ENCODE data around the gene LSAMP. TPM values are rescaled to one million over a fixed set of nuclear protein-coding genes. Genes with fewer than 3 reads are reported as not detected.

LSAMP gene
- total and polyA plus RNA-seq, 2 experiments from 2014 or later = 2.0 to 2.9 TPM

- ATAC-seq (no peak), DNase-seq (ENCODE audit: low spot score) (no peak)
- peaks cover 11% of the 10 kb centered on the region for H3K9me2 ChIP-seq (ENCODE audit: insufficient read depth)
- H3K27me3 Mint-ChIP-seq (ENCODE audit: insufficient read depth, low read depth, poor library complexity) = no peaks in the 10 kb centered on the region
- no peak overlapping the region for H3K4me2 ChIP-seq
- no peaks in the 10 kb centered on the region for H3K27me3 ChIP-seq (ENCODE audit: insufficient read depth)
- H3K36me3 ChIP-seq (ENCODE audit: insufficient read depth) = no peaks in the 10 kb centered on the region
- peaks cover 3% of the 10 kb centered on the region; the same call in 2 of the 3 replicates for H3K4me1 Mint-ChIP-seq
- no peaks in the 10 kb centered on the region for H4K20me1 ChIP-seq (replicated peaks; ENCODE audit: insufficient read depth)
- no peak overlapping the region for H3K27ac ChIP-seq (ENCODE audit: low read depth)
- H3F3A ChIP-seq (replicated peaks; ENCODE audit: low read depth) = no peaks in the 10 kb centered on the region
- H3K9me3 Mint-ChIP-seq = no peaks in the 10 kb centered on the region; the same call in 2 of the 3 replicates
- TF ChIP-seq CREB1 (CRISPR knock-in tag; IDR thresholded peaks at IDR 0.05; ENCODE audit: low read depth) (no peak), NANOG (IDR thresholded peaks at IDR 0.05; ENCODE audit: borderline replicate concordance) (no peak), CTCF (conservative IDR thresholded peaks at IDR 0.05; ENCODE audit: low read depth in 2 of 2) (no peak), EZH2phosphoT487 (IDR thresholded peaks at IDR 0.05; ENCODE audit: unreplicated experiment) (no peak), POLR2AphosphoS5 (IDR thresholded peaks at IDR 0.05; ENCODE audit: low read depth) (no peak), EZH2 (IDR thresholded peaks at IDR 0.05; ENCODE audit: low read depth, unreplicated experiment) (no peak), JUNB (IDR thresholded peaks at IDR 0.05; ENCODE audit: unreplicated experiment) (no peak), ZNF331 (CRISPR knock-in tag; IDR thresholded peaks at IDR 0.05; ENCODE audit: low read depth) (no peak), STAT1 (IDR thresholded peaks at IDR 0.05; ENCODE audit: unreplicated experiment) (no peak), ZNF114 (CRISPR knock-in tag; IDR thresholded peaks at IDR 0.05) (no peak)
- TF ChIP-seq, protein P1, sequence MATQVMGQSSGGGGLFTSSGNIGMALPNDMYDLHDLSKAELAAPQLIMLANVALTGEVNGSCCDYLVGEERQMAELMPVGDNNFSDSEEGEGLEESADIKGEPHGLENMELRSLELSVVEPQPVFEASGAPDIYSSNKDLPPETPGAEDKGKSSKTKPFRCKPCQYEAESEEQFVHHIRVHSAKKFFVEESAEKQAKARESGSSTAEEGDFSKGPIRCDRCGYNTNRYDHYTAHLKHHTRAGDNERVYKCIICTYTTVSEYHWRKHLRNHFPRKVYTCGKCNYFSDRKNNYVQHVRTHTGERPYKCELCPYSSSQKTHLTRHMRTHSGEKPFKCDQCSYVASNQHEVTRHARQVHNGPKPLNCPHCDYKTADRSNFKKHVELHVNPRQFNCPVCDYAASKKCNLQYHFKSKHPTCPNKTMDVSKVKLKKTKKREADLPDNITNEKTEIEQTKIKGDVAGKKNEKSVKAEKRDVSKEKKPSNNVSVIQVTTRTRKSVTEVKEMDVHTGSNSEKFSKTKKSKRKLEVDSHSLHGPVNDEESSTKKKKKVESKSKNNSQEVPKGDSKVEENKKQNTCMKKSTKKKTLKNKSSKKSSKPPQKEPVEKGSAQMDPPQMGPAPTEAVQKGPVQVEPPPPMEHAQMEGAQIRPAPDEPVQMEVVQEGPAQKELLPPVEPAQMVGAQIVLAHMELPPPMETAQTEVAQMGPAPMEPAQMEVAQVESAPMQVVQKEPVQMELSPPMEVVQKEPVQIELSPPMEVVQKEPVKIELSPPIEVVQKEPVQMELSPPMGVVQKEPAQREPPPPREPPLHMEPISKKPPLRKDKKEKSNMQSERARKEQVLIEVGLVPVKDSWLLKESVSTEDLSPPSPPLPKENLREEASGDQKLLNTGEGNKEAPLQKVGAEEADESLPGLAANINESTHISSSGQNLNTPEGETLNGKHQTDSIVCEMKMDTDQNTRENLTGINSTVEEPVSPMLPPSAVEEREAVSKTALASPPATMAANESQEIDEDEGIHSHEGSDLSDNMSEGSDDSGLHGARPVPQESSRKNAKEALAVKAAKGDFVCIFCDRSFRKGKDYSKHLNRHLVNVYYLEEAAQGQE (IDR thresholded peaks at IDR 0.05; ENCODE audit: unreplicated experiment) = no peak
- TF ChIP-seq, protein P2, sequence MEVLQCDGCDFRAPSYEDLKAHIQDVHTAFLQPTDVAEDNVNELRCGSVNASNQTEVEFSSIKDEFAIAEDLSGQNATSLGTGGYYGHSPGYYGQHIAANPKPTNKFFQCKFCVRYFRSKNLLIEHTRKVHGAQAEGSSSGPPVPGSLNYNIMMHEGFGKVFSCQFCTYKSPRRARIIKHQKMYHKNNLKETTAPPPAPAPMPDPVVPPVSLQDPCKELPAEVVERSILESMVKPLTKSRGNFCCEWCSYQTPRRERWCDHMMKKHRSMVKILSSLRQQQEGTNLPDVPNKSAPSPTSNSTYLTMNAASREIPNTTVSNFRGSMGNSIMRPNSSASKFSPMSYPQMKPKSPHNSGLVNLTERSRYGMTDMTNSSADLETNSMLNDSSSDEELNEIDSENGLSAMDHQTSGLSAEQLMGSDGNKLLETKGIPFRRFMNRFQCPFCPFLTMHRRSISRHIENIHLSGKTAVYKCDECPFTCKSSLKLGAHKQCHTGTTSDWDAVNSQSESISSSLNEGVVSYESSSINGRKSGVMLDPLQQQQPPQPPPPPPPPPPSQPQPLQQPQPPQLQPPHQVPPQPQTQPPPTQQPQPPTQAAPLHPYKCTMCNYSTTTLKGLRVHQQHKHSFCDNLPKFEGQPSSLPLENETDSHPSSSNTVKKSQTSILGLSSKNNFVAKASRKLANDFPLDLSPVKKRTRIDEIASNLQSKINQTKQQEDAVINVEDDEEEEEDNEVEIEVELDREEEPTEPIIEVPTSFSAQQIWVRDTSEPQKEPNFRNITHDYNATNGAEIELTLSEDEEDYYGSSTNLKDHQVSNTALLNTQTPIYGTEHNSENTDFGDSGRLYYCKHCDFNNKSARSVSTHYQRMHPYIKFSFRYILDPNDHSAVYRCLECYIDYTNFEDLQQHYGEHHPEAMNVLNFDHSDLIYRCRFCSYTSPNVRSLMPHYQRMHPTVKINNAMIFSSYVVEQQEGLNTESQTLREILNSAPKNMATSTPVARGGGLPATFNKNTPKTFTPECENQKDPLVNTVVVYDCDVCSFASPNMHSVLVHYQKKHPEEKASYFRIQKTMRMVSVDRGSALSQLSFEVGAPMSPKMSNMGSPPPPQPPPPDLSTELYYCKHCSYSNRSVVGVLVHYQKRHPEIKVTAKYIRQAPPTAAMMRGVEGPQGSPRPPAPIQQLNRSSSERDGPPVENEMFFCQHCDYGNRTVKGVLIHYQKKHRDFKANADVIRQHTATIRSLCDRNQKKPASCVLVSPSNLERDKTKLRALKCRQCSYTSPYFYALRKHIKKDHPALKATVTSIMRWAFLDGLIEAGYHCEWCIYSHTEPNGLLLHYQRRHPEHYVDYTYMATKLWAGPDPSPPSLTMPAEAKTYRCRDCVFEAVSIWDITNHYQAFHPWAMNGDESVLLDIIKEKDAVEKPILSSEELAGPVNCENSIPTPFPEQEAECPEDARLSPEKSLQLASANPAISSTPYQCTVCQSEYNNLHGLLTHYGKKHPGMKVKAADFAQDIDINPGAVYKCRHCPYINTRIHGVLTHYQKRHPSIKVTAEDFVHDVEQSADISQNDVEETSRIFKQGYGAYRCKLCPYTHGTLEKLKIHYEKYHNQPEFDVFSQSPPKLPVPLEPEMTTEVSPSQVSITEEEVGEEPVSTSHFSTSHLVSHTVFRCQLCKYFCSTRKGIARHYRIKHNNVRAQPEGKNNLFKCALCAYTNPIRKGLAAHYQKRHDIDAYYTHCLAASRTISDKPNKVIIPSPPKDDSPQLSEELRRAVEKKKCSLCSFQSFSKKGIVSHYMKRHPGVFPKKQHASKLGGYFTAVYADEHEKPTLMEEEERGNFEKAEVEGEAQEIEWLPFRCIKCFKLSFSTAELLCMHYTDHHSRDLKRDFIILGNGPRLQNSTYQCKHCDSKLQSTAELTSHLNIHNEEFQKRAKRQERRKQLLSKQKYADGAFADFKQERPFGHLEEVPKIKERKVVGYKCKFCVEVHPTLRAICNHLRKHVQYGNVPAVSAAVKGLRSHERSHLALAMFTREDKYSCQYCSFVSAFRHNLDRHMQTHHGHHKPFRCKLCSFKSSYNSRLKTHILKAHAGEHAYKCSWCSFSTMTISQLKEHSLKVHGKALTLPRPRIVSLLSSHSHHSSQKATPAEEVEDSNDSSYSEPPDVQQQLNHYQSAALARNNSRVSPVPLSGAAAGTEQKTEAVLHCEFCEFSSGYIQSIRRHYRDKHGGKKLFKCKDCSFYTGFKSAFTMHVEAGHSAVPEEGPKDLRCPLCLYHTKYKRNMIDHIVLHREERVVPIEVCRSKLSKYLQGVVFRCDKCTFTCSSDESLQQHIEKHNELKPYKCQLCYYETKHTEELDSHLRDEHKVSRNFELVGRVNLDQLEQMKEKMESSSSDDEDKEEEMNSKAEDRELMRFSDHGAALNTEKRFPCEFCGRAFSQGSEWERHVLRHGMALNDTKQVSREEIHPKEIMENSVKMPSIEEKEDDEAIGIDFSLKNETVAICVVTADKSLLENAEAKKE (CRISPR knock-in tag; IDR thresholded peaks at IDR 0.05) = no peak
- TF ChIP-seq, protein P3, sequence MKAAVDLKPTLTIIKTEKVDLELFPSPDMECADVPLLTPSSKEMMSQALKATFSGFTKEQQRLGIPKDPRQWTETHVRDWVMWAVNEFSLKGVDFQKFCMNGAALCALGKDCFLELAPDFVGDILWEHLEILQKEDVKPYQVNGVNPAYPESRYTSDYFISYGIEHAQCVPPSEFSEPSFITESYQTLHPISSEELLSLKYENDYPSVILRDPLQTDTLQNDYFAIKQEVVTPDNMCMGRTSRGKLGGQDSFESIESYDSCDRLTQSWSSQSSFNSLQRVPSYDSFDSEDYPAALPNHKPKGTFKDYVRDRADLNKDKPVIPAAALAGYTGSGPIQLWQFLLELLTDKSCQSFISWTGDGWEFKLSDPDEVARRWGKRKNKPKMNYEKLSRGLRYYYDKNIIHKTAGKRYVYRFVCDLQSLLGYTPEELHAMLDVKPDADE (IDR thresholded peaks at IDR 0.05) = no peak
- H3K36me3 Mint-ChIP-seq (ENCODE audit: low read depth) = no peaks in the 10 kb centered on the region
- H3K4me3 ChIP-seq = no peak overlapping the region
- H3K79me2 ChIP-seq (replicated peaks; ENCODE audit: insufficient read depth) = no peaks in the 10 kb centered on the region
- no peak overlapping the region for H3K27ac Mint-ChIP-seq
- H2AFZ ChIP-seq = no peak overlapping the region
- H3K4me1 ChIP-seq (ENCODE audit: insufficient read depth) = no peaks in the 10 kb centered on the region
- H3K4me3 Mint-ChIP-seq = no peak overlapping the region
Measured at GRCh38 chr3:116216761-116217160, 228.5 kb downstream of the LSAMP start.
